ENCODE measurements around the gene UGT2B10. TPM values are rescaled to one million over a fixed set of nuclear protein-coding genes. Genes with fewer than 3 reads are reported as not detected.

UGT2B10 gene
- polyA plus RNA-seq, 1 donor from 2014 or later, result not detected

GRCh38 chr4:68871809-68872642, 56.2 kb downstream of the UGT2B10 start:
- TF ChIP-seq SMC3 (conservative IDR thresholded peaks at IDR 0.05; ENCODE audit: poor library complexity) (no peak), MXI1 (conservative IDR thresholded peaks at IDR 0.05; ENCODE audit: poor library complexity, severe bottlenecking) (no peak), REST (IDR thresholded peaks at IDR 0.05; ENCODE audit: borderline replicate concordance) (no peak), POLR2AphosphoS5 (IDR thresholded peaks at IDR 0.05) (no peak), EP300 (conservative IDR thresholded peaks at IDR 0.05; ENCODE audit: poor library complexity, severe bottlenecking) (no peak)
- Histone ChIP-seq H3K36me3 (ENCODE audit: insufficient read depth, low read length) (no peaks in the 10 kb centered on the region), H3K27ac (ENCODE audit: low read length) (no peak overlapping the region), H3K79me2 (replicated peaks; ENCODE audit: insufficient read depth, low read length) (no peaks in the 10 kb centered on the region), H3K4me3 (ENCODE audit: low read length) (no peak overlapping the region), H3K4me2 (ENCODE audit: low read length) (no peak overlapping the region), H4K20me1 (ENCODE audit: insufficient read depth) (no peaks in the 10 kb centered on the region), H2AFZ (ENCODE audit: low read depth, low read length) (no peak overlapping the region), H3K9me3 (ENCODE audit: low read length) (no peaks in the 10 kb centered on the region), H3K9ac (ENCODE audit: low read length) (no peak overlapping the region), H3K9me2 (ENCODE audit: insufficient read depth, low read length) (no peaks in the 10 kb centered on the region), H3K27me3 (ENCODE audit: insufficient read depth, low read depth, low read length) (no peaks in the 10 kb centered on the region), H3F3A (ENCODE audit: insufficient read depth, low read length, poor library complexity, severe bottlenecking) (no peaks in the 10 kb centered on the region)

- H2AFZ ChIP-seq (ENCODE audit: low read depth, low read length), result no peak overlapping the region
- TF ChIP-seq CTCF (IDR thresholded peaks at IDR 0.05; ENCODE audit: poor library complexity, severe bottlenecking) (no peak), POLR2AphosphoS5 (IDR thresholded peaks at IDR 0.05) (no peak), EZH2 (IDR thresholded peaks at IDR 0.05; ENCODE audit: borderline replicate concordance, insufficient read depth, low read length, poor library complexity, severe bottlenecking) (no peak), TAF1 (IDR thresholded peaks at IDR 0.05; ENCODE audit: low read depth) (no peak), REST (IDR thresholded peaks at IDR 0.05; ENCODE audit: borderline replicate concordance) (no peak), MXI1 (conservative IDR thresholded peaks at IDR 0.05; ENCODE audit: poor library complexity, severe bottlenecking) (no peak), EP300 (conservative IDR thresholded peaks at IDR 0.05; ENCODE audit: poor library complexity, severe bottlenecking) (no peak), RAD21 (conservative IDR thresholded peaks at IDR 0.05) (no peak), SMC3 (conservative IDR thresholded peaks at IDR 0.05; ENCODE audit: poor library complexity) (no peak)
- no peaks in the 10 kb centered on the region for H3K27me3 ChIP-seq (ENCODE audit: insufficient read depth, low read depth, low read length)
- H3K79me2 ChIP-seq (replicated peaks; ENCODE audit: insufficient read depth, low read length), result no peaks in the 10 kb centered on the region
- H3K9me2 ChIP-seq (ENCODE audit: insufficient read depth, low read length), result no peaks in the 10 kb centered on the region
- no peak overlapping the region for H3K4me3 ChIP-seq (ENCODE audit: low read length)
- H3K36me3 ChIP-seq (ENCODE audit: insufficient read depth, low read length), result no peaks in the 10 kb centered on the region
- H4K20me1 ChIP-seq (ENCODE audit: insufficient read depth), result no peaks in the 10 kb centered on the region
- no peak overlapping the region for H3K9ac ChIP-seq (ENCODE audit: low read length)
- H3K27ac ChIP-seq (ENCODE audit: low read length), result no peak overlapping the region
- H3K9me3 ChIP-seq (ENCODE audit: low read length), result no peaks in the 10 kb centered on the region
- H3F3A ChIP-seq (ENCODE audit: insufficient read depth, low read length, poor library complexity, severe bottlenecking), result no peaks in the 10 kb centered on the region
- no peak overlapping the region for H3K4me2 ChIP-seq (ENCODE audit: low read length)
Measured at GRCh38 chr4:68872643-68873502, 57.1 kb downstream of the UGT2B10 start.
